ENCODE measurements around the gene SPATA22.
"Not testable (repeated sequence)": the region's sequence is repeated elsewhere in the genome, so short reads cannot be mapped to it uniquely, and the experiment has no call there.

The SPATA22 gene

GRCh38 chr17:3471599-3471998 is at the start of gene SPATA22:
SPATA22 (minus strand) TSS chr17:3471819; CDS start chr17:3469325, 2,494 bp downstream.
- no peak for DNase-seq

DNA sequence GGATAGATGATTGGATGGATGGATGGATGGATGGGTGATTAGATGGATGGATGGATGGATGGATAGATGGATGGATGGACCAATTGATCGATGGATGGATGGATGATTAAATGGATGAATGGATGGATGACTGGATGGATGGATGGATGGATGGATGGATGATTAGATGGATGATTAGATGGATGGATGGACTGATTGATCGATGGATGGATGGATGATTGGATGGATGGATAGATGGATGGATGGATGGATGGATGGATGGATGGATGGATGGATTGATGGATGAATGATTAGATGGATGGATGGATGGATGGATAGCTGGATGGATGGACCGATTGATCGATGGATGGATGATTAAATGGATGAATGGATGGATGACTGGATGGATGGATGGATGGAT is 47.9 kb upstream of the SPATA22 start:
- not testable (repeated sequence) for DNase-seq

DNA sequence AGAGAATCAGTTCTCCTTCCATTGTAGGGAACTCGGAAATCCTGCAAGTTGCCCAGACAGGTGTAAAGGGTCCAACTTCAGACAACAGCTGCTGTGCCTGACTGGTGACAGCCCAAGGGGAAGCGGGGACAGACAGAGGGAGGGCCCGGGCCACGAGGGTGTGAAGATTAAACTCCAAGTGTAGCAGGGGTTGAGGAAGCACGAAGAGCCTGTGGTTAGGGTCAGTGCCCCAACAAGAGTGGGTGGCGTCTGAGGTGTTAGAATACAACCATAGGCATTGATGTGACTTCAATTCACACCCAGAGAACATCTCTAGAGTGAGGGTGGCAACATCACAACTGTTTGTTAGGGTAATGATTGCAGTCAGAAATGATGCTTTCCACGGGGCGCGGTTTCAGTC is 43.3 kb upstream of the SPATA22 start:
- DNase-seq: no peak

GRCh38 chr17:3514167-3514566 is 42.5 kb upstream of the SPATA22 start:
- DNase-seq: not testable (repeated sequence)

GRCh38 chr17:3513305-3514035 is 41.9 kb upstream of the SPATA22 start:
- no peak for DNase-seq

- DNase-seq: no peak
These were observed 41.0 kb upstream of the SPATA22 start for GRCh38 chr17:3512505-3513171.

DNA sequence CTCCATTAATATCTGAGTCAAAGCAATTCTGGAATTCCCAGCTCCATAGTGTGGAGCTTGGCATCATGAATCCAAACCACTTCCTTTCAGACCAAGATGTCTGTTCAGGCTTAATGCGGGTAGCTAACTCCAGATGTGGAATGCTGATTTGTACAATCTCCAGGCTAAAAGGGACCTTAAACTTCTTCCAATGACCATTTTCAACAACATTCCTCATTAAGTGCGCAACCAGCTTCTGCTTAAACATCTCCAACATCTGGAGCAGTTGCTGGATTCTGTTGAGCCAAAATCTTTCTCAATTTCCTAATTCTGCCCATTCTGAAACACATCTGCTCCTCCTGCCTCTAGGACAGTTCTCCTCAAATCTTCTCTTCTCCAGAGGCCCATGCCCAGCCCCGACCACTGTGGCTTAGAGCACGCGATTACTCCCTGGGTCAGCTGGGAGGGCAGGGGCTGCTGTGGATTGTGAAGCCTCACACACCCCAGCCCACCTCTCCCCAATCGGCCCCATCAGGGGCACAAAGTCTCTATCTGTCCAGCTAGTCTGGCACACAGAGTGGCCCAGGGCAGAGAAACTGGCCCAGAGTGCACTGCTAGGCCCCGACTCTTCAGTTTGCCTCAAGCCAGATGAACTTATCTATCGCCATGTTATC is 40.4 kb upstream of the SPATA22 start:
- DNase-seq: no peak

DNA sequence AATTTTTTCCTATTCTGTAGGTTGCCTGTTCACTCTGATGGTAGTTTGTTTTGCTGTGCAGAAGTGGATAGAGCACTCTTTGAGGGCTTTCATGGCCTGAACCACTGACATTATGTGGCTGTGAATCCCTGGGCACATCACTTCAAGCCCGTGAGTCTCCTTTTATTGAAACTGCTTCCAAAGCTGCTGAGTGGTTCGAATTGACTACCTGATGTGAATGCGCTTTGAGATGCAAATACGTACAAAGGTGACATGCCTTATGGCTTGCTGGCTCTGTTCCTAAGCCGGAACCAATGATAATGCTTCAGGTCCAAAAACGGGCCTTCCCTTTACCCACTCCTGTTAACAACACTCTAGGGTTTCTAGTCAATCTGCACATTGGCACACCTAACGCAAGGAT is 38.5 kb upstream of the SPATA22 start:
- DNase-seq: no peak

GRCh38 chr17:3507869-3508268 is 36.2 kb upstream of the SPATA22 start:
- DNase-seq: no peak

DNA sequence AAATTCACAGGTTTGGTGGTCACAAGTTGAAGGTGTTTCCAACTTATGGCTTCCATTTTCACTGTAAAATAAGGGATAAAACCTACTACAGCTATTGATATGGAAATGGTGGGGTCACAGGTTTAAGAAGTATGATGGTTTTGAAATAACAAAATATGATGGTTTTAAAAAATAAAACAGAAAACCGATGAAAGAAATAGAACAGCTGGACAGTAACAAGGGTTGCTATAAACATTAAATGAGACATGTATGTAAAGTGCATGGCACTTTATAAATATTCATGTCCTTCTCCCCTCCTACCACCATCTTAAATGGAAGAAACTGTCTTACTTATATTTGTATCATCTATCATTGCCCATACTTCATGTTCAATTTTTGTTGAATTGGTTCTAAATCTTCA is 35.5 kb upstream of the SPATA22 start:
- no peak for DNase-seq

- DNase-seq: no peak
These were observed 34.4 kb upstream of the SPATA22 start for GRCh38 chr17:3506054-3506453.

- DNase-seq: no peak
These were observed 33.4 kb upstream of the SPATA22 start for GRCh38 chr17:3505008-3505407.

GRCh38 chr17:3503285-3503684 is 31.7 kb upstream of the SPATA22 start:
- no peak for DNase-seq

DNA sequence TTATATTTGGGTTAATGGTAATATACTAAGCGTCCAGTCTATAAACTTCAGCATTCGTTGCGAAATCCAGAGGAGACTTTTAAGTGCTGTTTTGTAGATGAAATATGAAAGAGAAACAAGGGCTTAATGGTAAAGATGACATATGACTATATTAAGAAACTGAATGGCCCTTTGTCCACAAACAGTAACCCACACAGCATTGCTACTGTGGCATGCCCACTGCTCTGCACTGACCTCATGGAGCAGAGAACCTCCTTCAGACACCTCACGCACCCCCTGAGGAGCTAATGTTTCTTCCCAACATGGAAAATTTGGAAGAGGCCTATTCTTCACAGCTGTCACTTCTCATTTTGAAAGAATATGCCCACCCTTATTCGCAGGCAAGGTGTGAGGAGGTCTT is 30.8 kb upstream of the SPATA22 start:
- DNase-seq: no peak

- no peak for DNase-seq
These were observed 29.7 kb upstream of the SPATA22 start for GRCh38 chr17:3501344-3501743.

GRCh38 chr17:3497101-3497500 is 25.5 kb upstream of the SPATA22 start:
- DNase-seq: no peak

DNA sequence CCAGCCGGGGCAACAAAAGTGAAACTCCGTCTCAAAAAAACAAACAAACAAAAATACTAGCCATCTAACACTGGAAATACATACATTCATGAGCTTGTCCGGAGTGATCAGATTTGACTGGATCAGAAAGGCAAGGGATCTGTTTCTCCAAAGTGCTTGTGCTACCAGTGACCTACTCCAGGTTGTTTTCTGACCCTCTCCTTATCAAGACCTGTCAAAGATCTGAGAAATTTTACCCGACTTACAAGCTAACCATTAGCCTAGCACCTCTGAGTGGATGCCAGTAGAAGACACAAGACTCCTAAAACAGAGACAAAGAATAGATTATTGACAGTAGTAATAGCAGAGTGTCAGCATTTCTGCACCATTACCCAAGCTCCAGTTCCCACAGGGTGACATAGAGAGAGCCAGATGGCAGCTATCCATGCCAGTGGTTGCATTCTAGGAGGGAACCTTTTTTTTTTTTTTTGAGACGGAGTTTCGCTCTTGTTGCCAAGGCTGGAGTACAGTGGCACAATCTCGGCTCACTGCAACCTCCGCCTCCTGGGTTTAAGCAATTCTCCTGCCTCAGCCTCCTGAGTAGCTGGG is 14.0 kb upstream of the SPATA22 start:
- DNase-seq: no peak

DNA sequence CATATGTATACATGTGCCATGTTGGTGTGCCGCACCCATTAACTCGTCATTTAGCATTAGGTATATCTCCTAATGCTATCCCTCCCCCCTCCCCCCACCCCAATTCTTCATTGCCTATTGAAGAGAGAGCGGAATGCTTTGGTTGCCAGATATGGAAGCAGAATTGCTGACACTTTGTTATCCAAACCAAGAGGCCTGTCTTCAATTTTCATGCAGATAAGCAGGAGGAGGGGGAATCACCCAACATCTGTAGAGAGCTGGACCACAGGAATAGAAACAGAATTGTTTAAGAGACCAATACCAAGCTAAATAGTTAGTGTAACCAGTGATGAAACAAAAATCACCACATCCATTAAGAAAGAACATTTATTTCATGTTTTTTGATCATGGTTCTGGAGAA is 11.2 kb upstream of the SPATA22 start:
- no peak for DNase-seq

DNA sequence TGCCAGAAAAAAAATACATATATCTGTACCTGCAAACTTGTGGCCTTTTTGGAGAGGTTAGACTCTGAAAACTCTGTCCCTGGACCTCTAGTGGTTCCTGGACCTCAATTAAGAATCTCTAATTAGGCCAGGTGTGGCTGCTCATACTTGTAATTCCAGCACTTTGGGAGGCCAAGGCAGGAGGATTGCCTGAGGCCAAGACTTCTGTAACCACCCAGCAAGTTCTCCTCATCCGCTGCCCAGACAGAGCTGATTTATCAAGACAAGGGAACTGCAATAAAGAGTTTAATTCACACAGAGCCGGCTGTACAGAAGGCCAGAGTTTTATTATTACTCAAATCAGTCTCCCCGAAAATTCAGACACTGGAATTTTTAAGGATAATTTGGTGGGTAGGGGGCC is 8.4 kb upstream of the SPATA22 start:
- DNase-seq: no peak

DNA sequence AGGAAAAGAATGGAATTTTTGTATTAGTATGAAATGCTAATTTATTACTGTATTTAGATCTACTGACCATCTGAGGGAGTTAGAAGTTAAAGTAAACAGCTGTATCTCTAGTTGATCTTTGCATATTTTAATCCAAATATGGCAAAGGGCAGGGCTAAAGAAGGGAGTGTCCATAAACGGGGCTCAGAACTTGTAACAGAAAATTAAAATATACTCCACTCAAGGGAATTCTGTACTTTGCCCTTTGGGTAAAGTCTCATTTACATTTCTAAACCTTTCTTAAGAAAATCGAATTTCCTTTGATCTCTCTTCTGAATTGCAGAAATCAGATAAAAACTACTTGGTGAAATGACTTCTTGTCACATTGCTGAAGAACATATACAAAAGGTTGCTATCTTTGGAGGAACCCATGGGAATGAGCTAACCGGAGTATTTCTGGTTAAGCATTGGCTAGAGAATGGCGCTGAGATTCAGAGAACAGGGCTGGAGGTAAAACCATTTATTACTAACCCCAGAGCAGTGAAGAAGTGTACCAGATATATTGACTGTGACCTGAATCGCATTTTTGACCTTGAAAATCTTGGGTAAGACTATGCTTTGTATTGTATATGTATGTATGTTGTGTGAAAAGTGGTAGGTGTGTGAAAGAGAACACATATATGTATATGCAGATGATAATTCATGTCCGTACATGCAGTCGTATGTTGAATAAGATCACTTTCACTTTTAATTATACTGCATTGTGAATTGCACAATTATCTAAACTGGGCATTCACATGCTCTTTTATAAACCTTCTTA is 4.4 kb upstream of the SPATA22 start, which contains the start of gene ASPA:
TSS of gene ASPA (plus strand) at position 186 of the 799 bp plus-strand sequence. CDS start at position 349, 163 bp downstream.
- DNase-seq: no peak

- DNase-seq: no peak
These were observed 3.6 kb upstream of the SPATA22 start for GRCh38 chr17:3475251-3475685.

DNA sequence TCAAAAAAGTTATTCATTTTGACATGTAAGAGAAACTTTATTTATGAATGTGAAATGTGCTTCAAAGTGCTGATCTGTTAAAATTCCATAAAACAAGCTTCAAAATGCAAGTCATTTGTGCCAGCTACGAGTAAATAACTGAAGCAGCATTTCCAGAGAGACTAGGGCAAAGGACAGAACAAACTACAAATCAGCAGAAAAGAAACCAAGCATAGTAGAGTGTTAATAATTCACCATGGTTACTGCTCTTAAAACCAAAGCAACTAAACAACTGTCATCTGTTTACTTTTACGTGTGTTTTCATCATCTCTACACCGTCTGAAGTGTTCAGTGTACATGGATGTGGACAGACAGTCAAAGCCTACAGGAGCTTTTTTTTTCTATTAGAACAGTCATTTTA is 2.6 kb upstream of the SPATA22 start:
- DNase-seq: no peak

DNA sequence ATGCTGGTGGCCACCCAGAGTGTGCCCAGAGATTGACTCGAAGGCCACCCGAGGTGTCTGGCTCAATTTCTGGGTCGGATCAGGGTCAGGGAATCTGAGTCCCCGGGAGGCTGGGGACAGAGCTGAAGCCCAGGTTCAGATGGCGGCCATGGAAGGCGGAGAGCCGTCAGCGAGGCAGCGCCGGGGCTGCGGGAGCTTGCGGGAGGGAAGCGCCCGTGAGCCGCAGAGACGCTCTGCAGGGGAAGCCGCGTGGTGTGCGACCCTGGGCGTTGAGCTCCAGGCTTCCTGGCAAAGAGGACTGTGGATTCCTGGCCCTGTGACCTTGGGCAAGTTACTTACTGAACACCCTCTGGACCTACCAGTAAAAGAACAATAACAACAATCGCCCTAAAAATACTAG is 518 bp upstream of the SPATA22 start:
- DNase-seq: no peak
